ENCODE results near the gene PFDN4.

- TF ChIP-seq CTCF (IDR thresholded peaks at IDR 0.05 in 8 of 11, conservative IDR thresholded peaks at IDR 0.05 in 3 of 11) (no peak), POLR2A (IDR thresholded peaks at IDR 0.05) (no peak), POLR2AphosphoS5 (IDR thresholded peaks at IDR 0.05) (no peak)
These were observed 61.1 kb downstream of the PFDN4 start for GRCh38 chr20:54268941-54269340.
